Mononuclear cell (primary cell): ENCODE measurements around the gene GJB3. TPM values are rescaled to one million over a fixed set of nuclear protein-coding genes. Genes with fewer than 3 reads are reported as not detected.
"Not testable (repeated sequence)": the region's sequence is repeated elsewhere in the genome, so short reads cannot be mapped to it uniquely, and the experiment has no call there.

Experiments
- H3K27me3 ChIP-seq: 2 replicates; pipeline ENCODE4 v1.6.0; 2011; ENCODE audit warnings: low read length, control low read depth; ENCODE audit not compliant: insufficient read depth
- H3K4me1 ChIP-seq: 2 replicates; pipeline ENCODE4 v1.5.1; 2011; ENCODE audit warnings: mild to moderate bottlenecking, low read length, control low read depth; ENCODE audit not compliant: insufficient read depth
- H3K4me3 ChIP-seq: 2 replicates; pipeline ENCODE4 v1.5.1; 2011; ENCODE audit warnings: mild to moderate bottlenecking, low read length, moderate library complexity
- H3K9me3 ChIP-seq: 2 replicates; pipeline ENCODE4 v1.5.1; 2011; ENCODE audit warnings: low read depth, mild to moderate bottlenecking, control low read depth, low read length
- total RNA-seq: library from RNA; depleted of rRNA; stranded (reverse); fragments of >200 nt; gene quantifications from one replicate; pipeline ENCODE4 v1.2.3, GENCODE V29; 2012

GJB3 gene
- total RNA-seq, 1 donor: not detected

DNA sequence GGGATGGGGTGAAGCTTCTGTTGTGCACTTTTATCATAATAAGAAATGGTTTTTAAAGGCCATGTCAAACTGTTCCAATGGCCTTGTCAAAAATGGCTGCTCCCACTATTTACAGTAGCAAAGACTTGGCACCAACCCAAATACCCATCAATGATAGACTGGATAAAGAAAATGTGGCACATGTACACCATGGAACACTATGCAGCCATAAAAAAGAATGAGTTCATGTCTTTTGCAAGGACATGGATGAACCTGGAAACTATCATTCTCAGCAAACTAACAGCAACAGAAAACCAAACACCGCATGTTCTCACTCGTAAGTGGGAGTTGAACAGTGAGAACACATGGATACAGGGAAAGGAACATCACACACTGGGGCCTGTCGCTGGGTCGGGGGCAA is 7.9 kb upstream of the GJB3 start:
- not testable (repeated sequence) for H3K4me3 ChIP-seq, H3K9me3 ChIP-seq, H3K4me1 ChIP-seq, H3K27me3 ChIP-seq

GRCh38 chr1:34774957-34775356 is 6.1 kb upstream of the GJB3 start:
- Histone ChIP-seq H3K27me3 (peaks cover 11% of the 10 kb centered on the region), H3K4me3 (no peak overlapping the region), H3K9me3 (no peaks in the 10 kb centered on the region), H3K4me1 (no peaks in the 10 kb centered on the region)

GRCh38 chr1:34776911-34777310 is 4.1 kb upstream of the GJB3 start:
- peaks cover 28% of the 10 kb centered on the region for H3K27me3 ChIP-seq
- peaks cover 5% of the 10 kb centered on the region for H3K4me1 ChIP-seq
- H3K4me3 ChIP-seq: no peak overlapping the region
- no peaks in the 10 kb centered on the region for H3K9me3 ChIP-seq

DNA sequence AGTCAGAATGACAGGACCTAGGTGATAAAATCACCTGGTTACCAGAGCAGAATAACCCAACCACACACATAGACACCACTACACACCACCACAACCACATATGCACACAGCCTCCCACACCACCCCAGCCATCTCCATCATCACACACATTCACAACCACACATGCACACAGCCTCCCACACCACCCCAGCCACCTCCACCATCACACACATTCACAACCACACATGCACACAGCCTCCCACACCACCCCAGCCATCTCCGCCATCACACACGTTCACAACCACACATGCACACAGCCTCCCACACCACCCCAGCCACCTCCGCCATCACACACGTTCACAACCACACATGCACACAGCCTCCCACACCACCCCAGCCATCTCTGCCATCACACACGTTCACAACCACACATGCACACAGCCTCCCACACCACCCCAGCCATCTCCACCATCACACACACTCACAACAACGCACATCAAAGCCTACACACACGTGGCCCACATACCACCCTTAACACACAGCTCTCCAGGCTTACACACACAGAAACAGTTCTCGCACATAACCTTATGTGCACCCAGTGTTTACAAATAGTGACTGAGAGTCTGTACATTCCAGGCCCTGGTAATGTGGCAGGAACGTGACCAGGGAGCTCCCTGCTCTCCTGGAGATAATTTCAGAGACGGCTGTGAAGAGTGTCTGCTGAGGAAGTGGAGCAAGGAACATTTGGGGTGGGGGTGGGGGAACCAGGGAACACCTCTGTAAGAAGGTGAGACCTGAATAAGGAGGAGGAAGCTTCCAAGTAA is 3.3 kb upstream of the GJB3 start:
- H3K27me3 ChIP-seq: peaks cover 36% of the 10 kb centered on the region
- H3K4me1 ChIP-seq: peaks cover 5% of the 10 kb centered on the region
- no peaks in the 10 kb centered on the region for H3K9me3 ChIP-seq
- H3K4me3 ChIP-seq: no peak overlapping the region

GRCh38 chr1:34778381-34778780 is 2.6 kb upstream of the GJB3 start:
- Histone ChIP-seq H3K4me3 (no peak overlapping the region), H3K27me3 (peaks cover 41% of the 10 kb centered on the region), H3K9me3 (no peaks in the 10 kb centered on the region)

DNA sequence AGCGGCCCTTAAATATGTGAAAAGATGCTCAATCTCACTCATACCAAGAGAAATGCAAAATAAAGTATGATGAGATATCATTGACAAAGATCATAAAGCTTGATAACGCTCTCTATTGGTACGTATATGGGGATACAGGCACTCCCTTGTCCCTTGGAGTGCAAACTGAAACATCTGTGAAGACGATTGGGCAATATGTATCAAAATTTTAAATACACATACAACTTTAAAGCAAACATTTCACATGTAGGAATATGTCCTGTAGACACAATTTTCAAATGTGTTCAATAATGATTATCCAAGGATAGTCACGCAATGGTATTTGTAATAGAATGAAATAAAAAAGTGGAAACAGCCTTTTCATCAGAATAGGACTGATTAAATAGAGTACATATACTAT is 2.0 kb upstream of the GJB3 start:
- Histone ChIP-seq H3K9me3 (no peaks in the 10 kb centered on the region), H3K4me1 (peaks cover 5% of the 10 kb centered on the region), H3K27me3 (peaks cover 41% of the 10 kb centered on the region), H3K4me3 (no peak overlapping the region)

More at GRCh38 chr1:34778381-34778780, 2.6 kb upstream of the GJB3 start:
- H3K4me1 ChIP-seq: peaks cover 5% of the 10 kb centered on the region

- H3K9me3 ChIP-seq: no peaks in the 10 kb centered on the region
- no peak overlapping the region for H3K4me3 ChIP-seq
- H3K27me3 ChIP-seq: peaks cover 41% of the 10 kb centered on the region
- H3K4me1 ChIP-seq: peaks cover 5% of the 10 kb centered on the region
These were observed 1.5 kb upstream of the GJB3 start for GRCh38 chr1:34779526-34779925.

DNA sequence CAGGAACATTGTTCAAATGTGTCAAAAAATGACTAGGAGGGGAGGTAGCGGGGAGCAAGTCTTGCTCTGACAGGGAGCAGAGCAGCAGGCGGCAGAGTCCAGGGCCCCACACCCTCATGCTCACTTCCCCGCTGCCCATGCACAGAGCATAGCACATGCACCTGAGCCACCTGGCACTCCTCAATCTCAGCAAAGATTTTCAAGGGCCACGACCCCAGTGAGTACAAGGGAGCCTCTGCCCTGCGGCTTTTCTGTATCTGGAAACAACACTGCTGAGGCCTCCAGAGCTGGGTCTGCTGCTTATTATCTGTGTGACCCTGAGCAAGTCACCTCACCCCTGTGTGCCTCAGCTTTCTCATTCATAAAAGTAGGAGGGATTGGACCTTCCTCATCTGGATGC is 1.1 kb upstream of the GJB3 start:
- Histone ChIP-seq H3K27me3 (peaks cover 41% of the 10 kb centered on the region), H3K4me3 (no peak overlapping the region), H3K9me3 (no peaks in the 10 kb centered on the region), H3K4me1 (peaks cover 5% of the 10 kb centered on the region)

- peaks cover 5% of the 10 kb centered on the region for H3K4me1 ChIP-seq
- H3K27me3 ChIP-seq: peaks cover 41% of the 10 kb centered on the region
- no peaks in the 10 kb centered on the region for H3K9me3 ChIP-seq
- H3K4me3 ChIP-seq: no peak overlapping the region
These were observed 486 bp upstream of the GJB3 start for GRCh38 chr1:34780528-34780927.

- no peak overlapping the region for H3K4me3 ChIP-seq
- no peaks in the 10 kb centered on the region for H3K9me3 ChIP-seq
- peaks cover 41% of the 10 kb centered on the region for H3K27me3 ChIP-seq
These were observed 904 bp downstream of the GJB3 start for GRCh38 chr1:34781844-34782391.

GRCh38 chr1:34784751-34785221 is 3.8 kb downstream of the GJB3 start:
- Histone ChIP-seq H3K4me1 (peaks cover 5% of the 10 kb centered on the region), H3K9me3 (no peaks in the 10 kb centered on the region), H3K27me3 (peaks cover 32% of the 10 kb centered on the region), H3K4me3 (no peak overlapping the region)

More at GRCh38 chr1:34781844-34782391, 904 bp downstream of the GJB3 start:
- H3K4me1 ChIP-seq: peaks cover 5% of the 10 kb centered on the region

GRCh38 chr1:34785231-34785874 is 4.3 kb downstream of the GJB3 start:
- no peaks in the 10 kb centered on the region for H3K9me3 ChIP-seq
- H3K4me1 ChIP-seq: peaks cover 5% of the 10 kb centered on the region
- H3K4me3 ChIP-seq: no peak overlapping the region
- H3K27me3 ChIP-seq: peaks cover 26% of the 10 kb centered on the region

GRCh38 chr1:34785875-34786470 is 5.0 kb downstream of the GJB3 start:
- Histone ChIP-seq H3K27me3 (peaks cover 22% of the 10 kb centered on the region), H3K4me3 (no peak overlapping the region), H3K4me1 (peaks cover 5% of the 10 kb centered on the region), H3K9me3 (no peaks in the 10 kb centered on the region)

DNA sequence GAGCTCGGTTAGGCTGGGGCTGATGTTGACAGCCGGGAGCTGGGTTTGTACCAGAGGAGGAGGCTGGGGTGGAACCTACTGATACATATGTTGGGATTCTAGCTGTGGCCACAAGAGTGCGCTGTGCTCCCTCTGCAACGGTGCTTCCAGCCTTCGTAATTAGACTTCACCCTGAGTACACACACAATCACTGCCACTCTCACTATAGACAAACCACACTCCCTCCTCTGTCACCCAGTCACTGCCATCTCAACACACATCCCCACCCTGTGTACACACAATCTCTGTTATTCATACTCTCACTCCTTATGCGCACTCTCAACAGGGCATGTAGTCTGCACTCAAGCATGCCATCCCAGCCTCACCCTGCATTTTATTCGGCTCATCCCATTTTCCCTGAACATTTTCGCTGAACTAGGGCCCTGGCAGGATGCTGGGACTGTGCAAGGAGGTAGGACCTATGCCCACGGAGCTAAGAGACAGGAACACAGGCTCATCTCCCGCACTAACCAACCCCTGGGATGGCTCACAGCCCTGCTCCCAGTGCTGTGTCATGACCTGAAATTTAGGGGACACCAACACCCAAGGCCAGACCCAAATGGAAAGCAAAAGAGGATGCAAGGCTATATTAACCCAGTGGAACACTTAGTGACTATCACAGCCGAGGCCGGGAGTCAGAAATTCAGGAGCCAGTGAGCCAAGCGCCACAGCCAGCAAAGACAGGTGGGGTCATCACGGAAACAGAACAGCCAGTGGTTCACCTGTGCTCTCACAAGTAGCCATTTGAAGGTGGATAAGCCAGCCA is 5.7 kb downstream of the GJB3 start:
- peaks cover 15% of the 10 kb centered on the region for H3K27me3 ChIP-seq
- no peaks in the 10 kb centered on the region for H3K9me3 ChIP-seq
- no peaks in the 10 kb centered on the region for H3K4me1 ChIP-seq
- no peak overlapping the region for H3K4me3 ChIP-seq
